Sigmoid colon (tissue), 4 donors: Measurements from ENCODE around the gene CYTH3.

Experiments
- CTCF ChIP-seq, 4 experiments: fragments of 450-650 bp in 3 of 4; fragments of 200-600 bp in 1 of 4; IDR thresholded peaks; one replicate each; pipeline ENCODE4 v1.5.1; 2016 to 2019; ENCODE audit warnings: antibody characterized with exemption in 4 of 4, mild to moderate bottlenecking in 3 of 4, moderate library complexity in 2 of 4
- POLR2A ChIP-seq, 2 donors: fragments of 450-650 bp; IDR thresholded peaks; one replicate each; pipeline ENCODE4 v1.6.1; 2016; ENCODE audit warnings: antibody characterized with exemption in 2 of 2, mild to moderate bottlenecking in 2 of 2, moderate library complexity in 2 of 2
- POLR2AphosphoS5 ChIP-seq, 4 donors: sonication (generic); formaldehyde crosslinking; IDR thresholded peaks; one replicate each; pipeline ENCODE4 v1.6.1; 2017; ENCODE audit warnings: antibody characterized with exemption in 4 of 4

- TF ChIP-seq CTCF (IDR thresholded peaks at IDR 0.05) (no peak), POLR2A (IDR thresholded peaks at IDR 0.05) (no peak), POLR2AphosphoS5 (IDR thresholded peaks at IDR 0.05) (no peak)
These were observed 1.6 kb upstream of the CYTH3 start for GRCh38 chr7:6273917-6274630.
